Activated CD8-positive, alpha-beta memory T cell treated with anti-CD3 and anti-CD28 coated beads, Interleukin-2, amount 50 U/mL, for 1 hour (primary cell): ENCODE measurements around the gene RTP5.

Experiments
- DNase-seq: peaks from one replicate; pipeline ENCODE4 v3.0.0-alpha.2; 2020; ENCODE audit errors: extremely low read depth

Gene RTP5

DNA sequence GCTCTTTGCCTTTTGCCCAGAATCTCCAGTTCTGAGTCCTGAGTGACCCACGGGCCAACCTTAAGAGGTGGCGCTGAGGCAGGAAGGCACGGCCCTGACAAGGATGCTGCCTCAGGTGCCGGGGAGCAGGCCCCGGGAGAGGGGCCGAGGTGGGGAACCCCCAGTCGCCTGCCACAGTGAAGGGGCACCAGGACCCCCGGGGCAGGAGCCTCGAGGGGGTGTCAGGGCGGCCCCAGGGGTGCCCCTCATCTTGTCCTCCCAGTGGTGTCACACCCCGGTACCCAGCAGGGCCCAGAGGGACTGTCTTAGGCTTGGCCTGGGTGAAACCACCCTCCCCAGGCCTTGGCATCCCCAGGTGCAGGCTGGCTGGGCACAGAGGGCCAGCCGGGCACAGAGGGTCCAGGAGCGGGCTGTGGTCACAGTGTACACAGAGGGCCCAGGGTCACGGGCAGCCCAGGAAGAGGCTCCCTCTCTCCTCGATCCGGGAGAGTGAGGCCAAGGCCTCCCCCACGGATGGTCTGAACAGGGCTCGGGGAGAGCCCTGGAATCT is 11.9 kb upstream of the RTP5 start:
- no peak for DNase-seq

GRCh38 chr2:241858206-241859016 is 11.1 kb upstream of the RTP5 start, which contains the start of gene PDCD1:
Gene PDCD1 (minus strand): TSS chr2:241858894. CDS start chr2:241858838, 56 bp downstream.
- DNase-seq: no peak

- DNase-seq: no peak
Measured at GRCh38 chr2:241859017-241859435, 10.5 kb upstream of the RTP5 start.

DNA sequence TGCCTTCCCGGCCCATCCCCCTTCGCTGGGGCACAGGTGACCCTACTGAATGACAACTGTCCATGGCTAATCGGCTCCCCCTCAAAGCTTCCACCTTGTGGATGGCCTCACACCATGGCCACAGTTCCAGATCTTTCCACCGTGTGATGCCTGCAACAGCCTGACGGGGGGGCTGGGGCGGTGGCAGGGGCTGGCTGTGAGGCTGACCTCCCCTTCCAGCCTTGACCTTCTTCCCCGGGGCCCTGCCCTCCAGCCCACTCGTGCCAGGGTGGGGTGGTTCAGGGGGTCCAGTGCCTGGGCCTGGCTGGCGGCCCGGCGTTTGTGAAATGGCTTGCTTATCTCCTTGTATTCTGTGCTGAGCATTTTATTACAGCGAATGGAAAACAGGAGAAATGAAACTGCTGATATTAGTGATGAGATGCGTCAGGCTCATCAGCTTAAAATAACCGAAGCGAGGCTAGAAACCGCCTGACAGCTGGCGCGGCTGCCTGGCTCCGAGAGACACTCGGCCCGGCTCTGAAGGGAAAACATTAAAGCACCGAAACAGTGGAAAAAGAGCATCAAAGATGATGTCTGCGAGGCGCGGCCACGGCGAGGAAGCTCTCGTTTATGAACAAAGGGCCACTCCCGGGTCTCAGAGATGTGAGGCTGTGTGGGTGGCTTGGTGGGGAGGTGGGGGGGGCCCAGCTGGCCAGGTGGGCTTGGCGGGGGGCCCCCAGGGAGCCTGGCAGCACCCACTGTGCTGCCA is 9.9 kb upstream of the RTP5 start:
- peak; percentile 67 for DNase-seq

DNA sequence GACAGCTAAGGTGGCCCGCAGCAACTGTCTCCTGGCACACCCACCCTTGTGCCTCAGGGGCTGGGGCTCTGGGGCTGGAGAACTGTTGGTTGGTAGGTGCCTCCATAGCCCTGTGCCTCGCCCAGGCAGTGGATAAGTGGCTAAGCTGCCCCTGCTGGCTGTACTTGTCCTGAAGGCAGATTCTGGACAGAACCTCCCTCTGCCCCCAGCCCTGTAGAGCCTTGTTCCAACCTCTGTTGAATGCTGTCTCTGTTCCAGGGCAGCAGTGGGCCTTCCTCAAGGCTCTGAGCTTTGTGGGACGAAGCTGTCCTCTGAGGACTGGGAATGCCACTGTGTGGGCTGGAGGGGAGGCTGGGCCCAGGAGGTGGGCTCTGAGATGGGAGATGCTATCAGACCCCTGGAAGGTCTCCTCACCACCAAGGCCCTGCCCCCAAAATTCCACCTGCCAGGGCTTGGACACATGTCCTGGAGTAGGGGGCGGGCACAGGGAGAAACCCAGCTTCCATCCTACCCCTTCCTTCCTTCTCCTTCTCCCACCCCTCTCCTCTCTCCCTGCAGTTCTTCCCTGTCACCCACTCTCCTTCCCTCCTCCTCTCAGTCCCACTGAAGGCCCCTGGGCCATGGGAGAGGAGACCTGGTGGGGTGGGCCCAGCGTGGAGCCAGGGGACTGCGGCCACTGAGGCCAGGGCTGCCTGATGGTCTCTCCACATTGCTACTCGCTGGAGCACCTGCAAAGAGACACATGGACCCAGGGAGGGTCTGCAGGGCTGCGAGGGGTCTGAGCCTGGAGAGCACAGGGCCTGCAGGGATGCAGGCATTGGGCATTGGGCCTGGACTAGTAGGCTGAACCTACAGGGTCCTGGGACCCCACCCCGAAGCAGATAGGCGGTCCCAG is 9.1 kb upstream of the RTP5 start:
- DNase-seq: no peak

DNA sequence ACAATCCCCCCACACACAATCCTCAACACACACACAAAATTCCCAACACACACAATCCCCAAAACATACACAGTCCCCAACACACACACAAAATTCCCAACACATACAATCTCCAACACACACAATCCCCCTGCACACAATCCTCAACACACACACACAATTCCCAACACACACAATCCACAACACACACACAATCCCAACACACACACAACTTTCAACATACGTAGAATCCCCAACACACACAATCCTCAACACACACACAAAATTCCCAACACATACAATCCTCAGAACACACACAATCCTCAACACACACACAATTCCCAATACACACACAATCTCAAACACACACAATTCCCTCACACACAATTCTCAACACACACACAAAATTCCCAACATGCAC is 8.3 kb upstream of the RTP5 start:
- no peak for DNase-seq

GRCh38 chr2:241862093-241862492 is 7.4 kb upstream of the RTP5 start:
- DNase-seq: no peak

- DNase-seq: no peak
Measured at GRCh38 chr2:241862775-241863535, 6.6 kb upstream of the RTP5 start.

GRCh38 chr2:241863536-241863954 is 6.0 kb upstream of the RTP5 start:
- DNase-seq: no peak

- DNase-seq: no peak
Measured at GRCh38 chr2:241864168-241864849, 5.2 kb upstream of the RTP5 start.

GRCh38 chr2:241864850-241865213 is 4.7 kb upstream of the RTP5 start:
- DNase-seq: no peak

- no peak for DNase-seq
Measured at GRCh38 chr2:241865416-241865956, 4.0 kb upstream of the RTP5 start.

- DNase-seq: no peak
Measured at GRCh38 chr2:241865957-241866789, 3.4 kb upstream of the RTP5 start.

GRCh38 chr2:241866790-241867645 is 2.5 kb upstream of the RTP5 start:
- no peak for DNase-seq

GRCh38 chr2:241867776-241868420 is 1.6 kb upstream of the RTP5 start:
- DNase-seq: peak; percentile 66

- DNase-seq: no peak
Measured at GRCh38 chr2:241868661-241869081, 858 bp upstream of the RTP5 start.

- no peak for DNase-seq
Measured at GRCh38 chr2:241870081-241870541, 582 bp downstream of the RTP5 start.
